LNCAP (cell line): Measurements from ENCODE around the gene POLQ.

Experiments
- TF ChIP-seq, protein P1 (sequence below): fragments of 450-650 bp; IDR thresholded peaks from 2 replicates; pipeline ENCODE4 v1.5.1; 2017; ENCODE audit warnings: mild to moderate bottlenecking

POLQ gene

DNA sequence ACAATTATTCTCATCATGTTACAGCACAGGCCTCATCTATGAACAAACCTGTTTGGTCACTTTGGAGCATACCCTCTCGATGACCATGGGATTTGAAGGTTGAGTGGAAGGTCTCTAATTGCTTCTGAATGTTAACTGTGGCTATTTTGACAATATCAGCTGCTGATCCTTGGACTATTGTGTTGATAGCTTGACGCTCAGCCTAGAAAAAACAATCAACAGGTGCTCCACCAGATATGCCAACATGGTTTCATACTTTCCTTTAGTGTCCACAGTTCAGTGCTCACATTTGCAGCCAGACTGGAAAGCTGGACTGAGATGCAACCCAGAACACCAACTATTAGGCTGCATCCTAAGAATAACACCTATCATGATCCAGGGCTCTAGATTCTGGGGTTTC lies 109.7 kb downstream of the POLQ start:
- TF ChIP-seq, protein P1, sequence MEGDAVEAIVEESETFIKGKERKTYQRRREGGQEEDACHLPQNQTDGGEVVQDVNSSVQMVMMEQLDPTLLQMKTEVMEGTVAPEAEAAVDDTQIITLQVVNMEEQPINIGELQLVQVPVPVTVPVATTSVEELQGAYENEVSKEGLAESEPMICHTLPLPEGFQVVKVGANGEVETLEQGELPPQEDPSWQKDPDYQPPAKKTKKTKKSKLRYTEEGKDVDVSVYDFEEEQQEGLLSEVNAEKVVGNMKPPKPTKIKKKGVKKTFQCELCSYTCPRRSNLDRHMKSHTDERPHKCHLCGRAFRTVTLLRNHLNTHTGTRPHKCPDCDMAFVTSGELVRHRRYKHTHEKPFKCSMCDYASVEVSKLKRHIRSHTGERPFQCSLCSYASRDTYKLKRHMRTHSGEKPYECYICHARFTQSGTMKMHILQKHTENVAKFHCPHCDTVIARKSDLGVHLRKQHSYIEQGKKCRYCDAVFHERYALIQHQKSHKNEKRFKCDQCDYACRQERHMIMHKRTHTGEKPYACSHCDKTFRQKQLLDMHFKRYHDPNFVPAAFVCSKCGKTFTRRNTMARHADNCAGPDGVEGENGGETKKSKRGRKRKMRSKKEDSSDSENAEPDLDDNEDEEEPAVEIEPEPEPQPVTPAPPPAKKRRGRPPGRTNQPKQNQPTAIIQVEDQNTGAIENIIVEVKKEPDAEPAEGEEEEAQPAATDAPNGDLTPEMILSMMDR: no peak

DNA sequence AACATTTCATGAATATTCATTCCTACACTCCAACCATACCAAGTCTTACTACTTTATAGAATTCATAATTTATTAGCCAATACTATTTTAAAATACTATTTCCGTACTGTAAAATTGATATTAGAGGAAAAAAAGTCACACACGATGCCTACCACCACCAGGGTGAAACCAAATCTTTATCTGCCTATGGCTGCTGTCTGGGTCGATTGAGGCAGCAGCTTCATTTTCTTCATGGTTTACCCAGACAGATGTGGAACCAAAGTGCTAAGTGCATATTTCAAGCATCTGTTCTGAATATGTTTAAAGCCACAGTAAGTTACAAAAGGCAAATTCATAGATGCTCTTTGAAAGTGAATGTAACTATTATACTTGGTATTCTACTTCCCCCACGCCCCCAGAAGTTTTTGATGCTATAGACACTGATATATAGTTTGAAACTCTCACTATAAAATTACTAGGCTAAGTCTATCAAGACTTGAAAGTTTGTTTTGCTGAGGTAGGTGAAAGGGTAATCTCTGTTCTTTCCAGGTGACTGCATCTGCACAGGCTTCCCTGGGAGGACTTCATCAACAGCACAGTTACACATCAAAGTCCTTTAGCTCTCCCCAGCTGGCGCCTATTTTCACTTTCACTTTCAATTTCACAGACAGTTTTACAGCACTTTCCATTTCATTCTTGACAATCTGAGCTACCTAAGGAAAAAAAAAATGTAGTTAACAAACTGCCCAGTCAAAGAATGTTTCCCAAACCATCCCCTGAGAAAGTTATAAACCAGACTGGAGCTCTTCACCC lies 113.9 kb downstream of the POLQ start:
- TF ChIP-seq, protein P1: no peak

DNA sequence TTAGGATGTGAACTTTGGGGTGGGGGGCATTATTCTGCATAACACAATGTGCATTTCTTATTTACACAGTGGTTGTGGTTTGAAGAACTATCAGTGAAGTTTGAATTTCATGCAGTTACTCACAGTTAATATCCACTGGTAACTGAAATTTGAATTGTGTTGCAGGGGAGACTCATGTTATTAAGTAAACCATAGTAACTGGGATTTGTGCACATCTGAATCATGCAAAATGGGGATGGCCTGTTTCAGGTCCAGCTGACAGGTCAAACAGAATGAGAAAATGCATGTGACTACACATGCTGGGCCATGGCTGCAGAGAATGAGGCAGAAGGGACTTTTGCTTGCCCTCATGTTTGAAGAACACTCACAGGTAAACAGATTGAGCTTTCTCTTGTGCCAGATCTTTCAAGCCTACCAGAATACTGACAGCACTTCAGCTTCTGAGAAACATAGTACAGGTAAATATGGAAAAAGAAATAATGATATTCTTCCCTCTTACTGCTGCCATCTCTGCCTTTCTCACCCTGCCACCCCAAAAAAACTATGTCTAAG lies 115.0 kb downstream of the POLQ start:
- TF ChIP-seq, protein P1: no peak

DNA sequence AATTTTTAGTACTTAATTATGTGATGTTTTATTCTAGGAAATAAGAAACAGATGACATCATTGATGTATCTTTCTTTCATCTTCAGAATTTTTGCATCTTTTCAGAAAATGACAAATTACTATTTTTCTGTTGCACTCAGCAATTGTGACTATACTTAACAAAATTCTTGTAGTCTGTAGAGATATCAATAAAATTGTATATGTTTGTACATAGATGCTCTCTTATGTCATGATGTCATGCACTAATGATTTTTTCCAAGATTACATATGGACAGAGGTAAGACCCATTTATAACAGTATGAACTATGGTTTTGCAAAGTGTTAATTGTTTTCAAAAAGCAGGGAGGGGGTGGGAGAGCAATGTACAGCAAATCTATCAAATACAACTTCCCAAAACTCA lies 121.2 kb downstream of the POLQ start:
- TF ChIP-seq, protein P1: no peak

DNA sequence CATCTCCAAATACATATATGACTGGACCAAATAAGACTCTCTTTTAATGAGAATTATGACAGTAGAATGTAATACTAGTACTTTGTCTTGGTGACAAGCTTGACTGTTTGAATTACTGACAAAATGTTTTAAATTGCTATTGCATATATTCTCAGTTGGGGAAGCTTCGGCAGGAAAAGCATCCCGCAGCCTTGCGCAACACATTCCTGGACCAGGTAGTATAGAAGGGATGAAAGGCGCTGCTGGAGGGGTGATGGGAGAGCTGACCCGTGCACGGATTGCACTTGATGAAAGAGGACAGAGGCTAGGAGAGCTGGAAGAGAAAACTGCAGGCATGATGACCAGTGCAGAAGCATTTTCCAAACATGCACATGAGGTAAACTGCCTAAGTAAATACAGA lies 127.6 kb downstream of the POLQ start:
- TF ChIP-seq, protein P1: no peak

DNA sequence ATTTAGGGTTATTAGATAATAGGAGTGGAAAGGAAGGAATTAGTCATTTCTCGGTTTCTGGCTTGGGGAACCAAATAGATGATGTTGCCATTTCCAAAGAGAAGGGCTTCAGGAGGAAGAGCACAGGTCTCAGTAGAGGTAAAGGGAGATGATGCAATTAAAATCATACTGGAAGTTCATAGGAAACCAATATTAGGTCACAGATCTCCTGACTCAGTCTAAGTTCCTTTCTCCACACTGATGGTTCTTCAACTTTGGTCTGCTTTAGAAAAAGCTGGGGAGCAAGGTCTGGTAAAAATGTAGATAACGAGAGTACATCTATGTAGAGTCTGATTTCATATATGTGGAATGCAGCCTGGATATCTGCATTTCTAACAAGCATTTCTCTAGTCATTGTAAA lies 130.9 kb downstream of the POLQ start:
- TF ChIP-seq, protein P1: no peak

DNA sequence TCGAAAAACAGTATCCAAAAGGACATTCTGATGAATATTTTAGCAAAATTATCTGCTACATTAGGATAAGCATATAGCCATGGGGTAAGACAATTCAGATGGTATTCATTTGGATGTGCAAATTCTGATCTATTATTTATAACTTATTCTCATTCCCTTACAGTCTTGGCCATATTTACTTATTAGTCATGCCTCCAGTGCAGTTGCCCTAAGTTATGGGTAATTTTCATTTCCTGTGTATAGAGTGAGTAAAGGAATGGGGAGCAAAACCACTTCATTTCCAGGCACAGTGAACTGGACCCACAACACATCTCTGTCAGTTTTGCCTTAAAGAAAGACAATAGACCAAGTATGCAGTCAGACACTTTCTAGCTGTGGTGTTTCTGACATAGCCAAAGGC lies 134.3 kb downstream of the POLQ start:
- TF ChIP-seq, protein P1: no peak

DNA sequence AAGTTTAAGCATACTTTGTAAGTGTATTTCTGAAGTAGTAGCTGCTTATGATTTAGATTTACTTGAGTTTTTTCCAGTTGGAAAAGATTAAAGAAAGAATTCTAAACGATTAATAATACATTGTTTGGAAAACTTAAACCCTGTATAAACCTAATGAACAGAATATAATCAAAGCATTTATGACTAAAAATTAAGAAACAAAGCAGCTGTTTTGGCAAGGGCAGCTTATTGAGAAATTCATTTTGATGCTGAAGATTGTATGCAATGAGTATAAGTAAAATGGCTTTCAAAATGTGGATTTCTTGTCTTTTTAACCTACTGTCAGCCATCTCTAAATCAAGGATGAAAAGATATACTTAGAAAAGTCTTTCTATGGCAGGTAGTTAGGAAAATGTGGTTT lies 140.2 kb downstream of the POLQ start:
- TF ChIP-seq, protein P1: no peak
